Endothelial cell of umbilical vein (primary cell): ENCODE measurements around the gene HDAC5. TPM values are rescaled to one million over a fixed set of nuclear protein-coding genes. Genes with fewer than 3 reads are reported as not detected.

Experiments
- BruUV-seq: library from RNA; stranded (reverse); fragments of 400-500 nt; replicated peaks from 2 replicates; lab custom pipeline; 2021; lab: Mats Ljungman, UMichigan
- CTCF ChIA-PET: fragments of 300-600, 350-600 bp; sonication (Branson Sonifier 250); formaldehyde crosslinking; loops from one replicate; lab custom pipeline; 2021; ENCODE audit warnings: antibody characterized with exemption, inconsistent platforms; lab: Charles Lee
- POLR2A ChIA-PET: fragments of 300-600, 350-600 bp; sonication (Branson Sonifier 250); formaldehyde crosslinking; loops from one replicate; lab custom pipeline; 2021; ENCODE audit warnings: antibody characterized with exemption, inconsistent platforms; lab: Charles Lee
- DNase-seq: peaks from one replicate; pipeline ENCODE4 v3.0.0-alpha.2; 2011; ENCODE audit warnings: low read depth, low spot score
- FAIRE-seq: peaks from 2 replicates; lab custom pipeline; 2011; peaks lifted over from hg19 to GRCh38; lab: Jason Lieb, UNC
- H2AFZ ChIP-seq: 2 replicates; pipeline ENCODE4 v1.6.0; 2012; ENCODE audit warnings: low read depth, low read length, control low read depth, inconsistent platforms
- H3K27ac ChIP-seq: 2 replicates; pipeline ENCODE4 v1.5.1; 2011; ENCODE audit warnings: low read depth, mild to moderate bottlenecking, control low read depth, low read length, moderate library complexity; ENCODE audit not compliant: insufficient read depth
- H3K27me3 ChIP-seq, 2 experiments: 2 replicates each; pipeline versions ENCODE4 v1.6.0 to v1.6.1; 2011; ENCODE audit warnings: low read length in 2 of 2, mixed read lengths in 1 of 2; ENCODE audit not compliant: control insufficient read depth in 2 of 2, insufficient read depth in 2 of 2
- H3K36me3 ChIP-seq, 2 experiments: 2 replicates in 1 of 2; 3 replicates in 1 of 2; pipeline ENCODE4 v1.5.1; 2011; ENCODE audit warnings: low read length in 2 of 2, mild to moderate bottlenecking in 1 of 2, moderate library complexity in 1 of 2; ENCODE audit not compliant: control insufficient read depth in 2 of 2, insufficient read depth in 2 of 2; ENCODE audit errors: extremely low read depth in 1 of 2
- H3K4me1 ChIP-seq: 3 replicates; pipeline ENCODE4 v1.5.1; 2011; ENCODE audit warnings: mild to moderate bottlenecking, low read length; ENCODE audit not compliant: control insufficient read depth, insufficient read depth; ENCODE audit errors: extremely low read depth
- H3K4me2 ChIP-seq: 2 replicates; pipeline ENCODE4 v1.6.1; 2011; ENCODE audit warnings: low read length, control low read depth, mixed read lengths; ENCODE audit not compliant: insufficient read depth
- H3K4me3 ChIP-seq, 3 experiments: fragments of 200-600 bp in 1 of 3; sonication (generic), shearing (Covaris generic) in 1 of 3; replicated peaks in 1 of 3; 2 replicates each; pipeline ENCODE4 v1.5.1; 2011 to 2016; ENCODE audit warnings: control low read depth in 3 of 3, low read length in 3 of 3, mild to moderate bottlenecking in 2 of 3, inconsistent platforms in 1 of 3, low read depth in 1 of 3, moderate library complexity in 1 of 3; ENCODE audit not compliant: insufficient read depth in 1 of 3
- H3K79me2 ChIP-seq: 2 replicates; pipeline ENCODE4 v1.6.0; 2012; ENCODE audit warnings: low read length, inconsistent platforms; ENCODE audit not compliant: control insufficient read depth, insufficient read depth
- H3K9ac ChIP-seq: replicated peaks from 2 replicates; pipeline ENCODE3; 2011; ENCODE audit warnings: low read length, control low read depth; ENCODE audit not compliant: insufficient read depth; ENCODE audit errors: extremely low read depth
- H3K9me1 ChIP-seq: replicated peaks from 3 replicates; pipeline ENCODE4 v1.6.0; 2011; ENCODE audit warnings: mild to moderate bottlenecking, low read length; ENCODE audit not compliant: control insufficient read depth, insufficient read depth; ENCODE audit errors: extremely low read depth
- H3K9me3 ChIP-seq: replicated peaks from 2 replicates; pipeline ENCODE4 v1.5.1; 2012; ENCODE audit warnings: low read length, inconsistent platforms; ENCODE audit not compliant: control insufficient read depth, insufficient read depth
- H4K20me1 ChIP-seq: replicated peaks from 2 replicates; pipeline ENCODE3; 2011; ENCODE audit warnings: mild to moderate bottlenecking, low read length; ENCODE audit not compliant: control insufficient read depth, insufficient read depth; ENCODE audit errors: extremely low read depth
- EZH2 ChIP-seq: IDR thresholded peaks from 2 replicates; pipeline ENCODE4 v1.6.1; 2012; ENCODE audit warnings: borderline replicate concordance, low read depth, mild to moderate bottlenecking, moderate library complexity, low read length, inconsistent platforms; ENCODE audit not compliant: severe bottlenecking
- FOS ChIP-seq: IDR thresholded peaks from 2 replicates; pipeline ENCODE4 v1.6.1; 2011; ENCODE audit warnings: mild to moderate bottlenecking, low read length, moderate library complexity, borderline replicate concordance; ENCODE audit not compliant: insufficient read depth
- GATA2 ChIP-seq: IDR thresholded peaks from 2 replicates; pipeline ENCODE4 v1.7.0; 2011; ENCODE audit warnings: low read depth, mild to moderate bottlenecking, moderate library complexity, mixed read lengths, low read length; ENCODE audit not compliant: insufficient read length, insufficient read depth
- JUN ChIP-seq: IDR thresholded peaks from 2 replicates; pipeline ENCODE4 v1.6.1; 2011; ENCODE audit warnings: borderline replicate concordance, low read depth; ENCODE audit not compliant: insufficient read length, insufficient read depth
- MAX ChIP-seq: IDR thresholded peaks from 2 replicates; pipeline ENCODE4 v1.6.1; 2011; ENCODE audit not compliant: insufficient read depth, insufficient read length
- MYC ChIP-seq: IDR thresholded peaks from one replicate; pipeline ENCODE4 v1.6.1; 2011; ENCODE audit warnings: mild to moderate bottlenecking, low read depth, low read length
- POLR2A ChIP-seq: IDR thresholded peaks from 2 replicates; pipeline ENCODE4 v1.6.1; 2012; ENCODE audit warnings: low read depth, mild to moderate bottlenecking, control low read depth, low read length
- POLR2AphosphoS5 ChIP-seq: IDR thresholded peaks from 2 replicates; pipeline ENCODE4 v1.6.1; 2012; ENCODE audit warnings: low read depth, mild to moderate bottlenecking, control low read depth, low read length, moderate library complexity; ENCODE audit not compliant: insufficient read depth
- dilution Hi-C: fragments of 300-500 bp; cut with MboI; formaldehyde crosslinking; loops from one replicate; pipeline ENCODE4 v1.15.0; 2019; ENCODE audit warnings: low sequenced_read_pairs; ENCODE audit not compliant: extremely low pct_ligation_motif_present
- intact Hi-C: fragments of 100-400 bp; cut with micrococcal nuclease; formaldehyde crosslinking; loops from one replicate; pipeline ENCODE4 v1.10.0; 2022
- polyA plus RNA-seq, 4 experiments: library from polyadenylated mRNA; depleted of rRNA in 3 of 4; stranded (reverse) in 3 of 4; unstranded in 1 of 4; fragments of >200 nt; gene quantifications; 2 replicates each; pipeline versions ENCODE4 v1.2.1 to v1.2.3, GENCODE V29; 2011 to 2012; ENCODE audit warnings: missing spikeins in 1 of 4
- total RNA-seq: library from RNA; stranded (reverse); gene quantifications from 2 replicates; pipeline ENCODE4 v1.2.3, GENCODE V29; 2021
- TF ChIP-seq, protein P1 (sequence below), 2 donors: IDR thresholded peaks; 1 replicate in 1 of 2; 2 replicates in 1 of 2; pipeline ENCODE4 v1.5.1; 2011; ENCODE audit warnings: low read length in 2 of 2, mild to moderate bottlenecking in 2 of 2, moderate library complexity in 2 of 2, control low read depth in 1 of 2, inconsistent platforms in 1 of 2, low read depth in 1 of 2; ENCODE audit not compliant: insufficient read depth in 1 of 2; ENCODE audit errors: extremely low read depth in 1 of 2

Gene HDAC5
- total and polyA plus RNA-seq, 2 donors (not counting 3 experiments of a cell fraction or from before 2014, with no cell fraction given) = 35.4 to 40.4 TPM

DNA sequence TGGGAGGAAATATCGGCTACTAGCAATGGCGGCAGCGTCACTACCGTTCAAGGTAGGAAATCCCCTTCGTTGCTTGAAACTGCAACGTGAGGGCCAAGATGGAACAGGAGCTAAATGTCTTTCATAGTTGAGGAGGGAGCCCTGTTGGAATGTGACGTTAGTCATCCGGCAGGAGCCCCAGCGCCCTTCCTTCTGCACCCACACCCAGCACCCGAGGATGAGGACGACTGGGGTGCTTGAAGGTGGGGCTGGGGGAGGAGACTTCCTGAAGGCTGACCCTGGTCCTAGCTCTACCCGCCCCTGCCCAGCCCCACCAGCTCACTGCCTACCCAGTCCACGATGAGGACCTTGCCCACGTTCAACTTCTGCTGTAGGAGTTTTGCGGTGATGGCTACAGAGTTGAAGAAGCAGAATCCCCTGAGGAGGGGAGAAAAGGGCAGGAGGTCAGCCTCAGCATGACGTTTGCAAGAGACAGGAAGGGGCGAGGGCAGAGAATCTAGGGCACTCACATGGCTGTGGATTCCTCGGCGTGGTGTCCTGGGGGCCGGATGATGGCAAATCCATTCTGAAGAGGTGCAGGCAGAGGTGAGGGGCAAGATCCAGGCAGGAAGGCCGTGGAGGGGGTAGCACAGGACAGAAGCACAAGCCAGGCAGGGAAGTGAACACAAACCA, 41.0 kb downstream of the HDAC5 start:
- Histone ChIP-seq H3K4me3 (no peak overlapping the region), H3K36me3 (peaks cover 0 to 19% of the 10 kb centered on the region in 2 experiments), H3K9me3 (no peaks in the 10 kb centered on the region), H3K79me2 (no peaks in the 10 kb centered on the region), H4K20me1 (no peaks in the 10 kb centered on the region), H3K4me1 (peaks cover 5% of the 10 kb centered on the region), H3K4me2 (no peak overlapping the region), H3K27me3 (no peaks in the 10 kb centered on the region), H3K27ac (no peak overlapping the region), H3K9me1 (no peaks in the 10 kb centered on the region), H3K9ac (no peak overlapping the region), H2AFZ (no peak overlapping the region)
- FAIRE-seq (no peak), DNase-seq (no peak)
- ChIA-PET CTCF (interaction anchor here (1.0 to 2.4 kb wide), 3 partner anchors 28 to 86 kb away, joined by 3 to 31 read pairs (median 9); no protein-coding TSS in a partner anchor), POLR2A (no interaction called here)
- intact Hi-C loops (no loop called here), dilution Hi-C loops (no loop called here)
- no TSS peak for BruUV-seq
- TF ChIP-seq FOS (no peak), MAX (no peak), POLR2AphosphoS5 (no peak), POLR2A (no peak), GATA2 (no peak), MYC (no peak), EZH2 (no peak), JUN (no peak)
- TF ChIP-seq, protein P1, sequence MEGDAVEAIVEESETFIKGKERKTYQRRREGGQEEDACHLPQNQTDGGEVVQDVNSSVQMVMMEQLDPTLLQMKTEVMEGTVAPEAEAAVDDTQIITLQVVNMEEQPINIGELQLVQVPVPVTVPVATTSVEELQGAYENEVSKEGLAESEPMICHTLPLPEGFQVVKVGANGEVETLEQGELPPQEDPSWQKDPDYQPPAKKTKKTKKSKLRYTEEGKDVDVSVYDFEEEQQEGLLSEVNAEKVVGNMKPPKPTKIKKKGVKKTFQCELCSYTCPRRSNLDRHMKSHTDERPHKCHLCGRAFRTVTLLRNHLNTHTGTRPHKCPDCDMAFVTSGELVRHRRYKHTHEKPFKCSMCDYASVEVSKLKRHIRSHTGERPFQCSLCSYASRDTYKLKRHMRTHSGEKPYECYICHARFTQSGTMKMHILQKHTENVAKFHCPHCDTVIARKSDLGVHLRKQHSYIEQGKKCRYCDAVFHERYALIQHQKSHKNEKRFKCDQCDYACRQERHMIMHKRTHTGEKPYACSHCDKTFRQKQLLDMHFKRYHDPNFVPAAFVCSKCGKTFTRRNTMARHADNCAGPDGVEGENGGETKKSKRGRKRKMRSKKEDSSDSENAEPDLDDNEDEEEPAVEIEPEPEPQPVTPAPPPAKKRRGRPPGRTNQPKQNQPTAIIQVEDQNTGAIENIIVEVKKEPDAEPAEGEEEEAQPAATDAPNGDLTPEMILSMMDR (IDR thresholded peaks at IDR 0.05; ENCODE audit: extremely low read depth in 1 of 2, insufficient read depth in 1 of 2, low read depth in 1 of 2, low read length in 2 of 2) = no peak
